ENCODE results near the gene GPR161.
"Not testable (repeated sequence)": the region's sequence is repeated elsewhere in the genome, so short reads cannot be mapped to it uniquely, and the experiment has no call there.

GPR161 gene

GRCh38 chr1:168136709-168137514 is at the start of gene GPR161:
Gene GPR161 (minus strand): TSS chr1:168136930. CDS start chr1:168104850, 32,080 bp downstream.
- peaks cover 21% of the 10 kb centered on the region for H3K27me3 ChIP-seq (ENCODE audit: control insufficient read depth, insufficient read depth, low read length)
- peaks cover 17% of the 10 kb centered on the region for H3K4me1 ChIP-seq (ENCODE audit: control insufficient read depth, insufficient read depth, low read length)
- peak within 1 kb of the TSS; percentile 46 for H3K4me3 ChIP-seq (ENCODE audit: low read length)
- no peaks in the 10 kb centered on the region for H3K9me3 ChIP-seq (ENCODE audit: control insufficient read depth, low read length)
- H3K36me3 ChIP-seq (ENCODE audit: control insufficient read depth, insufficient read depth, low read length), result no peaks in the 10 kb centered on the region
- H3K9ac ChIP-seq (ENCODE audit: low read length), result peak within 1 kb of the TSS; percentile 53

- not testable (repeated sequence) for H3K36me3 ChIP-seq (ENCODE audit: control insufficient read depth, insufficient read depth, low read length); H3K9ac ChIP-seq (ENCODE audit: low read length); H3K4me3 ChIP-seq (ENCODE audit: low read length); H3K27me3 ChIP-seq (ENCODE audit: control insufficient read depth, insufficient read depth, low read length); H3K9me3 ChIP-seq (ENCODE audit: control insufficient read depth, low read length); H3K4me1 ChIP-seq (ENCODE audit: control insufficient read depth, insufficient read depth, low read length)
Observed at GRCh38 chr1:168181063-168181720, 44.5 kb upstream of the GPR161 start.

GRCh38 chr1:168180148-168180524 is 43.4 kb upstream of the GPR161 start:
- Histone ChIP-seq H3K36me3 (ENCODE audit: control insufficient read depth, insufficient read depth, low read length) (no peaks in the 10 kb centered on the region), H3K27me3 (ENCODE audit: control insufficient read depth, insufficient read depth, low read length) (no peaks in the 10 kb centered on the region), H3K9ac (ENCODE audit: low read length) (peak overlapping the region; percentile 74), H3K9me3 (ENCODE audit: control insufficient read depth, low read length) (no peaks in the 10 kb centered on the region), H3K4me3 (ENCODE audit: low read length) (peak overlapping the region; percentile 49), H3K4me1 (ENCODE audit: control insufficient read depth, insufficient read depth, low read length) (peaks cover 6% of the 10 kb centered on the region)

- no peaks in the 10 kb centered on the region for H3K27me3 ChIP-seq (ENCODE audit: control insufficient read depth, insufficient read depth, low read length)
- peak overlapping the region; percentile 74 for H3K9ac ChIP-seq (ENCODE audit: low read length)
- no peaks in the 10 kb centered on the region for H3K36me3 ChIP-seq (ENCODE audit: control insufficient read depth, insufficient read depth, low read length)
- H3K9me3 ChIP-seq (ENCODE audit: control insufficient read depth, low read length), result no peaks in the 10 kb centered on the region
- H3K4me3 ChIP-seq (ENCODE audit: low read length), result peak overlapping the region; percentile 49
- peaks cover 6% of the 10 kb centered on the region for H3K4me1 ChIP-seq (ENCODE audit: control insufficient read depth, insufficient read depth, low read length)
Observed at GRCh38 chr1:168179438-168180147, 42.9 kb upstream of the GPR161 start.

GRCh38 chr1:168178638-168179437 is 42.1 kb upstream of the GPR161 start, which contains the start of gene TIPRL:
Gene TIPRL (plus strand): TSS chr1:168178962. CDS start chr1:168179078, 116 bp downstream.
- Histone ChIP-seq H3K9ac (ENCODE audit: low read length) (peak within 1 kb of the TSS; percentile 74), H3K9me3 (ENCODE audit: control insufficient read depth, low read length) (no peaks in the 10 kb centered on the region), H3K4me1 (ENCODE audit: control insufficient read depth, insufficient read depth, low read length) (peaks cover 6% of the 10 kb centered on the region), H3K27me3 (ENCODE audit: control insufficient read depth, insufficient read depth, low read length) (no peaks in the 10 kb centered on the region), H3K36me3 (ENCODE audit: control insufficient read depth, insufficient read depth, low read length) (no peaks in the 10 kb centered on the region), H3K4me3 (ENCODE audit: low read length) (peak within 1 kb of the TSS; percentile 49)

- H3K9me3 ChIP-seq (ENCODE audit: control insufficient read depth, low read length), result no peaks in the 10 kb centered on the region
- H3K27me3 ChIP-seq (ENCODE audit: control insufficient read depth, insufficient read depth, low read length), result no peaks in the 10 kb centered on the region
- H3K4me1 ChIP-seq (ENCODE audit: control insufficient read depth, insufficient read depth, low read length), result peaks cover 6% of the 10 kb centered on the region
- no peaks in the 10 kb centered on the region for H3K36me3 ChIP-seq (ENCODE audit: control insufficient read depth, insufficient read depth, low read length)
- peak overlapping the region; percentile 74 for H3K9ac ChIP-seq (ENCODE audit: low read length)
- peak overlapping the region; percentile 49 for H3K4me3 ChIP-seq (ENCODE audit: low read length)
Observed at GRCh38 chr1:168178227-168178637, 41.5 kb upstream of the GPR161 start.

- H3K9me3 ChIP-seq (ENCODE audit: control insufficient read depth, low read length), result no peaks in the 10 kb centered on the region
- H3K4me1 ChIP-seq (ENCODE audit: control insufficient read depth, insufficient read depth, low read length), result no peaks in the 10 kb centered on the region
- H3K27me3 ChIP-seq (ENCODE audit: control insufficient read depth, insufficient read depth, low read length), result no peaks in the 10 kb centered on the region
- H3K36me3 ChIP-seq (ENCODE audit: control insufficient read depth, insufficient read depth, low read length), result no peaks in the 10 kb centered on the region
- H3K4me3 ChIP-seq (ENCODE audit: low read length), result no peak overlapping the region
- H3K9ac ChIP-seq (ENCODE audit: low read length), result no peak overlapping the region
Observed at GRCh38 chr1:168172250-168172915, 35.7 kb upstream of the GPR161 start.

GRCh38 chr1:168170564-168171508 is 34.1 kb upstream of the GPR161 start:
- Histone ChIP-seq H3K9me3 (ENCODE audit: control insufficient read depth, low read length) (no peaks in the 10 kb centered on the region), H3K9ac (ENCODE audit: low read length) (no peak overlapping the region), H3K4me3 (ENCODE audit: low read length) (no peak overlapping the region), H3K36me3 (ENCODE audit: control insufficient read depth, insufficient read depth, low read length) (no peaks in the 10 kb centered on the region), H3K27me3 (ENCODE audit: control insufficient read depth, insufficient read depth, low read length) (no peaks in the 10 kb centered on the region), H3K4me1 (ENCODE audit: control insufficient read depth, insufficient read depth, low read length) (no peaks in the 10 kb centered on the region)

GRCh38 chr1:168167806-168168205 is 31.1 kb upstream of the GPR161 start:
- H3K9me3 ChIP-seq (ENCODE audit: control insufficient read depth, low read length), result no peaks in the 10 kb centered on the region
- H3K4me3 ChIP-seq (ENCODE audit: low read length), result no peak overlapping the region
- H3K27me3 ChIP-seq (ENCODE audit: control insufficient read depth, insufficient read depth, low read length), result no peaks in the 10 kb centered on the region
- H3K9ac ChIP-seq (ENCODE audit: low read length), result no peak overlapping the region
- H3K36me3 ChIP-seq (ENCODE audit: control insufficient read depth, insufficient read depth, low read length), result no peaks in the 10 kb centered on the region
- no peaks in the 10 kb centered on the region for H3K4me1 ChIP-seq (ENCODE audit: control insufficient read depth, insufficient read depth, low read length)

GRCh38 chr1:168164771-168165170 is 28.0 kb upstream of the GPR161 start:
- Histone ChIP-seq H3K4me3 (ENCODE audit: low read length) (no peak overlapping the region), H3K27me3 (ENCODE audit: control insufficient read depth, insufficient read depth, low read length) (no peaks in the 10 kb centered on the region), H3K9me3 (ENCODE audit: control insufficient read depth, low read length) (no peaks in the 10 kb centered on the region), H3K36me3 (ENCODE audit: control insufficient read depth, insufficient read depth, low read length) (no peaks in the 10 kb centered on the region), H3K4me1 (ENCODE audit: control insufficient read depth, insufficient read depth, low read length) (no peaks in the 10 kb centered on the region), H3K9ac (ENCODE audit: low read length) (no peak overlapping the region)

Measured in mucosa of stomach (tissue), 1 donor.